HG03565 (cell line): ENCODE measurements around the gene TACR1.
"Not testable (repeated sequence)": the region's sequence is repeated elsewhere in the genome, so short reads cannot be mapped to it uniquely, and the experiment has no call there.

Source experiments
- ATAC-seq: cut with Tn5 transposase; IDR thresholded peaks from one replicate; pipeline ENCODE4 v1.9.1; 2021; ENCODE audit warnings: mild to moderate bottlenecking, moderate library complexity; ENCODE audit not compliant: unreplicated experiment

Gene TACR1, protein sequence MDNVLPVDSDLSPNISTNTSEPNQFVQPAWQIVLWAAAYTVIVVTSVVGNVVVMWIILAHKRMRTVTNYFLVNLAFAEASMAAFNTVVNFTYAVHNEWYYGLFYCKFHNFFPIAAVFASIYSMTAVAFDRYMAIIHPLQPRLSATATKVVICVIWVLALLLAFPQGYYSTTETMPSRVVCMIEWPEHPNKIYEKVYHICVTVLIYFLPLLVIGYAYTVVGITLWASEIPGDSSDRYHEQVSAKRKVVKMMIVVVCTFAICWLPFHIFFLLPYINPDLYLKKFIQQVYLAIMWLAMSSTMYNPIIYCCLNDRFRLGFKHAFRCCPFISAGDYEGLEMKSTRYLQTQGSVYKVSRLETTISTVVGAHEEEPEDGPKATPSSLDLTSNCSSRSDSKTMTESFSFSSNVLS

DNA sequence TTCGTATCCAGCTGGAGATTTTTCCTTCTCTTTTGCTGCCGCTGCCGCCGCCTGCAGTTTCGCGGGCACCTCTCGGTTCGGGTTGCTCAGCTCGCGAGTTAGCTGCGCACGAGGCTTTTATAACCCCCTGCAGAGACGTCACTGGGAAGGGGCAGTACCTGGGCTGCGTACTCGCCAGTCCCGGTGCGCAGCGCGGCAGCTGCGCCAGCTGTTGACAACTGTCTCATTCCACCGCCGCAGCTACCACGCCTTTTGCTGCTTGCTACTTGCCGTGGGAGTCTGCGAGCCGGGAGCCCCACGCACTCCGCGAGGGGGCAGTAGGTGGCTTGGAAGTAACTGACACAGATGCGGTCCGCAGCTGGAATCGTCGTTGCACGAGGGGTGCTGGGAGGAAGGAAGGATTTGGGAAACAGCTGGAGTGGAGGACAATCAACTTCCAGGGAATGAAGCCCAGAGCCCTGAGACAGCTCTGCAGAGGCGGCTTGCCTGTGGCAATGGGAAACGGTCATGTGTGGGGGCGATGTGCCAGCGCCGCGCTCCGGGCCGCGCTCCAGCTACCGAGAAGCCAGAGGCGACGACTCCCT is at the start of gene TACR1:
Gene TACR1 (minus strand): TSS at position 93 of the 584 bp plus-strand sequence. CDS start 586 bp downstream, outside the sequence.
- ATAC-seq: peak; percentile 63

DNA sequence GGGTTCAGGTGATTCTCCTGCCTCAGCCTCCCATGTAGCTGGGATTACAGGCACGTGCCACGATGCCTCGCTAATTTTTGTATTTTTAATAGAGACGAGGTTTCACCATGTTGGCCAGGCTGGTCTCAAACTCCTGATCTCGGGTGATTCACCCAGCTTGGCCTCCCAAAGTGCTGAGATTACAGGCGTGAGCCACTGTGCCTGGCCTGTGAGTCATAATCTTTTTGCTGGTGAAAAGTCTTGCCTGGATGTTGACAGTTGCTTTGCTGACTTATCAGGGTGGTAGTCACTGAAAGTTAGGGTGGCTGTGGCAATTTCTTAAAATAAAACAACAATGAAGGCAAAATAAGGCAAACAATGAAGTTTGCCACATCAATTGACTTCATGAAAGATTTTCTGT is 49.3 kb upstream of the TACR1 start:
- not testable (repeated sequence) for ATAC-seq

DNA sequence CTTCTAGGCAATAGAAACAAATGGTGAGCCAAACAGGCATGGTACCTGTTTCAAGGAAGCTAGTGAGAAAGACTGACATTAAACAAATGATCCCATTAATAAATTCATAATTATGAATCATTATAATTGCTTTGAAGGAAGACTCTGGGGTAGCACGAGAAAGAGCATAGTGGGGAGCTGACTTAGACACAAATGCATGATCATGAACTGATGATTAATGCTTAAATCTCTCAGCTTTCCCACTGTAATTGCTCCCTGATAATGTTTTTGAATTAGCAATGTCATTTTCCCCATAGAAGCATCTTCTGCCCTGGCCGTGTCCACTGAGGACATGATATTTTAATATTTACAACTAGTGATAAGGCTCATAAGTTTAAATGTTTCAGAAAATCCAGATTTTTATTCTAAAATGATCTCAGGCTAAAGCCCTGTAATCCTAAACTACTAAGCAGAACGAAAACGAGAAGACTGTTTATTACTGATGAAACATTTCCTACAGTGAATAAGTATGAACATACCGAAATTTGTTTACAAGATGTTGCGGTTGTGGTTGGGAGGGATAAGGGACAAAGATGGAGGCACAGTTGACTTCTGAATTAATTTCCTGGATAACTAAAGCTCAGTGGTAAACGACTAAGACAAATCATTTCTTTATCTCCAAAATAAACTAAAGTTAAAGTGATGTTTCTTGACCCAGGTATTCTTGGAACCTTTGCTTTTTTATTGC is 47.3 kb upstream of the TACR1 start:
- ATAC-seq: no peak

DNA sequence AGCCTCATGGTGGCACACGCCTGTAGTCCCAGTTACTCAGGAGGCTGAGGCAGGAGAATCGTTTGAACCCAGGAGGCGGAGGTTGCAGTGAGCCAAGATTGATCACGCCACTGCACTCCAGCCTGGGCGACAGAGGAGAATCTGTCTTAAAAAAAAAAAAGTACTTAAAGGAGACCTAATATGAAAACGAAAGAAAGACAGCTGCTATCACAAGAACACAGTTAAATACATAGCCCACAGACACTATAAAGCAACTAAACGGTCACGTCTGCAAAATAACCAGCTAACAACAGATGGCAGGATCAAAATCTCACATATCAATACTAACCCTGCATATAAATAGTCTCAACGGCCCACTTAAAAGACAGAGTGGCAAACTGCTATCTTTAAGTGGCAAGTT is 43.9 kb upstream of the TACR1 start:
- no peak for ATAC-seq

DNA sequence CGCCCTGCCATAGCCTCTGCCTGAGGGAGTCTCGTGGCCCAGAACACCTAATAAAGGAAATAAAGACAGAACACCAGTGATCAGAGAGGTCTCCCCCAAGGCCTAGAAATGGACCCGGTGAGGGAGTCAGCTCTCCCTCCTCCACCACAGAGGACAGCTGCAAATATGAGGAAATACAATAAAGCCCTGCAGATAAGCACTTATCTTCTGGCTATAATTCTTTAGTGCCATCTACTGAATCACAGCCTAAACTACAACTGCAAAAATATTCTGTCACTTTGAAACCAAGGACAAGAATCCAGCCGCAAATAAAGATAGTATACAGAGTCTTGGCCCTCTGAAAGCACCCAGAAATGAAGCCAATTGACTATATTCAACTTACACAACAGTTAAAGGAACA is 42.4 kb upstream of the TACR1 start:
- no peak for ATAC-seq

DNA sequence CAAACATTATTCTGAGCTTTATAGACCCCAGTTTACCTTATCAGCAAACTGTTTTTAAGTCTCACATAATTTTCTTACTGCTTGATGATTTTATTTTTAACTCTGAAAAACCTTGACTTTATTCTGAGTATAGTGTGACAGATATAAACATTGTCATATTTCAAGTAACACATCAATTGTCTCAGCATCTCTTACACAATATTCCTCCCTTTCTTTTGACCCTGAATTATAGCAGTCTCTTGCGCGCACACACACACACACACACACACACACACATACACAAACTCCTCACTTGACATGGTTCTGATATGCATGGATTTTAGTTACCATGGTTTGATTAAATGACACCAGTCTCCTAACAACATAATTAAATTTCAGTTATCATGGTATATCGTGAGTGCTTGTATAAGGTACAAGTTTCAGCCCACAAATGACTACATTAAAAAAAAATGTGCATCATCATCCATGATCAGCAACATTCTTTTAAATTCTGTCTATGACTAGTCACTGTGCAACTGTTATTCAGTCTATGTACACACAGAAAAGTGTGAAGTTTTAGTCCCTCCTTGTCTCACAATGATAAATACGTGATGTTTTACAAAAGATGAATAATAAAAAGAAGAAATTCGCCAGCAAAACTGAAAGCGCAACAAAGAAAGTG is 39.5 kb upstream of the TACR1 start:
- ATAC-seq: no peak

DNA sequence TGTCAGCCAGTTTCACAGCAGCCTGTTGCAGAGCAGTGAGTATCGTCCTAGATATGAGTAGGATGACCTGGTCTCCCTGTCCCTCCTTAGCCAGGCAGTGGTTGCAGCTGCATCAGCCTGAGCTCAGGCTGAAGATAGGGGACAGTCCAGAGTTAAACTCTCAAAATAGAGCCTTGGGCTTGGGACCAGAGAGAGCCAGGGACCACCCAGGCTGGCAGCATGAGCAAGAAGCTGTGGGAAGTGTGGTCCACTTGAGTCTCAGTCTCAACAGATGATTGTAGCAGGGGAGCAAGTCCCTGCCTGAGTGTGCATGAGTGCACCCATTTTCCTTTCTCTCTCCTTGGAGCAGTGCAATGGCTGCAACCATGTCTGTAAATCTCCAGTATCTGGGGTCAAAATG is 38.0 kb upstream of the TACR1 start:
- no peak for ATAC-seq

DNA sequence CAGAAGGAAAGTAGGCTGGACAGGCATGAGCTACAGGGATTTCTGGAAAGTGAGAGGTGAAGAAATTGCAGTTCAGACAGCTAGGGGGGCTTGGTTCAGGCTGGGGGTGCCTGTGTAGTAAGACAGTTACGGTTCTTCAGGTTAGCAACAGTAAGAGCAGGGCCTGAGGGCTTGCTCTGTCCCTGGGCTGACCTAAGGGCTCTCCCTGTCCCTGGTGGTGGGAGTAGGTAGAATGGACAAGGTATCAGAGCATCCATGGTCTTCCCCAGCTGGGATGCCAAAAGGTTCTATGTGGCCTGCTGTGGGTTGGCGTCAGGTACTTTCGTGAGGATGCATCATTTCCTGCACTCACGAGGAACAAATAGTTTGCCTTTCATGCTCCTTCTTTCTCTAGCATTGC is 34.6 kb upstream of the TACR1 start:
- no peak for ATAC-seq

DNA sequence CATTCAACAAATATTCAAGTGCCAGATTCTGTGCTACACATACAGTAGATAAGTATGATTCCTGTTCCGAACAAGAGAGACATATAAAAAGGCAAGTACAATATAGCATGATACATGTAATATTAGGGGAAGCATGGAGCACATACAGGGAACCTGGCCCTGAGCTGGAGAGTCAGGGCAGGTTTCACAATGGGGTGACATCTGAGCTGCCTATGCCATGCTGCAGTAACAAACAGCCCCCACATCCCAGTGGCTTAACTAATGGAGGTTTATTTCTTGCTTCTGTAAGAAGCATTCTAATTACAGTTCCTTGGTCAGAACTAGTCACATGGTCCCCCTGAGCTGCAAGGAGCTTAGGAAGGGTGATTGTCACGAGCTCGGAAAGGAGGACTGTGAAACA is 27.3 kb upstream of the TACR1 start:
- ATAC-seq: no peak

DNA sequence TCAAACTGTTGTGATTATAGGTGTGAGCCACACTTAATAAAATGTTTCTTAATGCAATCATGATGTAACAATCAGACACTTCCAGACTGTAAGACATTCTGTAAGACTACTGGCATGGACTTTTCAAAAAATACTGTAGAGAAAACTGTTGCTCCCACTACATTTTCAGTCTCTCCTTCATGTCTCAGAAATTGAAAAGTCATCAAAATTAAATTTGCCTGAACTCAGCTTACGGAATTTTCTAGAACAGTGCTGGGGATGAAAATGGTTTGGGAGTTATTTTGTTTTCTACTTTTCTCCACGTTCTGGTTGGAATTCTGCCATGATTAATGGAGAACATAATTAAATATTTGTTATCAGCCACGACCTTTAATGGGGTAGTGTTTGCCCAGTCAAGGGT is 26.8 kb upstream of the TACR1 start:
- ATAC-seq: no peak

DNA sequence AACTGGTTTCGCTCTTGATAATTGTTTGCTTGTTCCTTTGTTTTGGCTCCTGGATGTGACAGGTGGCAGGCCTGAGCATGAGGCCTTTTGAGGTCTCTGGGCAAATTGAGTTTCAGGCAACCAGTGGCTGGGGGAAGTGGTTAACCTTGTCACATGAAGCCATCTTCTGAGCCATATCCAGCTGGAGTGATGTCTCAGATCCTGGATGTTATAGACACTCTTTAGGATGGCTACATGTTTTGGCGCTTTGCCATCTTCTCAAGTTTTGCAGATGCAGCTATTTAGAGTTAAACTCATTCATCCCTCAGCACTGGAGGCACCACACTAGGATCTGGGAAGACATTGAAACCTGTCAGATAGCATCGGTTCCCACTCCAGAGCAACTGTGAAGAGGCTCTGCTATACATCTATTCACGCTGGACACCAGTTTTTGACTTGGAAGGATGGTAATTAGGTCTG is 25.3 kb upstream of the TACR1 start:
- ATAC-seq: no peak

DNA sequence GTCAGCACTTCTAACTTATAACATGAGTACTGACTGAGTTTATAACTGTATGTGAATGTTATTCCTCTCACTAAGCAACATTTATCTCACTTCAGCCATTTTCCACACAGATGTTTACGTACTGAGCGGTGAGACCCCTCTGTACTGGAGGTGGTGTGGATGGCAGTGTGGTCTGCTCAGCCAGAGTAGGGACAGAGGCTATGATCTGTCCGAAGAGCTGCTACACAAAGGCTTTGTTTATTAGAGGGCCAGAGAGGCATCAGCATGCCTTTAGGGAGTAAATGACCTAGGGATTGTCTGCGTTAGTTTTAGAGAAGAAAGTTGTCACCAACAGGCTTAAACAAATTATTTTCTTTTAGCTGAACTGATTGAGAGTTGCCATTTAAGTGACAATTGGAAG is 23.2 kb upstream of the TACR1 start:
- ATAC-seq: no peak

DNA sequence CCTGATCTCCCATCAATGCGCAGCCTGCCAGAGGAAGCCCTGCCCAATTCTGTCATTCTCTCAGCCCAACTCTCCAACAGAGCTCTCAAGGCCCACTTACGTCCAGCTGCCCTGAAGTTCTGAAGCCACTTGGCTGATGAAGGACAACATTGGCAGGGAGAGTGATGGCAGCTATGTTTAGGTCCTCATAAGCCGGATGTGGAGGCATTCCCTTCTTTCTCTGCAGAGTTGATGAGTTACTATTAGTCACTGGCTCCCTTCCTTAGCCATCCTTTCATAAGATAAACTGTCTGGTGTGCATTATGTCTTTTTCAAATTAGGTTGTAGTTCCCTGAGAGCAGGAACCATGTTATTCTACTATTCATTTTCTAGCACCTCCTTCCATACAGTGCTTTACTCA is 22.5 kb upstream of the TACR1 start:
- ATAC-seq: no peak

DNA sequence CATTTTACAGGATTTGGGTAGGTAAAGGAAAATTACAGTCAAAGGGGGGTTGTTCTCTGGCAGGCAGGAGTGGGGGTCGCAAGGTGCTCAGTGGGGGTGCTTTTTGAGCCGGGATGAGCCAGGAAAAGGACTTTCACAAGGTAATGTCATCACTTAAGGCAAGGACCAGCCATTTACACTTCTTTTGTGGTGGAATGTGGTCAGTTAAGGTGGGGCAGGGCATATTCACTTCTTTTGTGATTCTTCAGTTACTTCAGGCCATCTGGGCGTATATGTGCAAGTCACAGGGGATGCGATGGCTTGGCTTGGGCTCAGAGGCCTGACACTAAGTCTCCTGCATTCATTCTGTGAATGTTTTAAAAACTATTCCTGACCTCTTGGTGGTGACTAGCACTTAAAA is 19.9 kb upstream of the TACR1 start:
- not testable (repeated sequence) for ATAC-seq

DNA sequence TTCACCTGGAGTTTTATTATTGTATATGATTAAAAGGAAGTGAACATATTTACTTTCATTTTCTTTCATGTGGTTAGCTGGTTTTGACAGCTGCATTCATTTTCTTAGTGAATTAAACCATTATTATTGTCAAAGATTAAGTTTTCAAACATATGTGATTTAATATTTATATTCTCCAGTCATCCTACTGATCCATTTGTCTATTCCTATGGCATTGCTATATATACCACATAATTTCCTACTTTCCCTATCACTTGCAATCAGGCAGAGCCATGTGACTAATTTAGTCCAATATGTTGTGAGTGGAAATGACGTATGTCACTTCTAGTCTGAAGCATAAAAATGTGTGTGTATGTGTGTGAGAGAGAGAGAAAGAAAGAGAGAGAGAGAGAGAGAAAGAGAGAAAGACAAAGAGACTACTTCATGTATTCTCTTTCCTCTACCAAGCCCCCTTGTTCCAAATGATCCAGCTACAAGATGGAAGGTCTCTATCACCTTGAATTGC is 12.0 kb upstream of the TACR1 start:
- no peak for ATAC-seq

DNA sequence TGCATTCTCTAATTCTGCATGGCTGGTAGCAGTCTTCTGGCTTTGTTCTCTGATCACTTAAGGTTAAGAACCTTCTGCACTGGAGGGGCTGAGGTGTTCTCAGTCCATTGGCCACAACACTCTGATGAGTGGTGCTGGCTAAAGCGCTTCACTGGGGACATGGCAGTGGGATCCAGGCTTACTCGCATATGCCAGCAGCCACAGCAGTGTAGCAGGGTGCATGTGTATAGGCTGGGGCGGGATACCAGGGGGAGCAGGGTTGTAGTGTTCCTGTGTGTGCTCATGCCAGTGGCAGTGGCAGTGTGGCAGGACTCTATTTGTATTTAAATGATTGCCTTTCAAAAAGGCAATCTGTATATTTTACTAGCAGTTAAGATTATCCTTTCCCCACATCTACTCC is 11.1 kb upstream of the TACR1 start:
- no peak for ATAC-seq

DNA sequence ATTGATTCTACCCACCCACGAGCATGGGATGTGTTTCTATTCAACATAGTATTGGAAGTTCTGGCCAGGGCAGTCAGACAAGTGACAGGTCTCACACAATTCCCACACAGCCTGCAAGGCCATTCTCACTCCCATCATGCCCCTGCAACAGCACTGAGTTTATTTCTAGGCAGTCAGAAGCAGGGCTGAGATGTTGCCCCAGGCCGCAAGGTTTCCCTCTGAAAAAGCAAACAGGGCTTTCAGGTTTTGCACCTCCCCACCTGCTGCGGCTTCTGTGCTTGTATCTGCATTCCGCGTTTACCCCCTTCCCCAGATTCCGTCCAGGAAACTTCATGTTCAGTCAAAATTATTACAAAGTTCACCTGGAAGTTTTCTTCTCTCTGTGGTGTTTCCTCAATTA is 9.4 kb upstream of the TACR1 start:
- ATAC-seq: no peak

DNA sequence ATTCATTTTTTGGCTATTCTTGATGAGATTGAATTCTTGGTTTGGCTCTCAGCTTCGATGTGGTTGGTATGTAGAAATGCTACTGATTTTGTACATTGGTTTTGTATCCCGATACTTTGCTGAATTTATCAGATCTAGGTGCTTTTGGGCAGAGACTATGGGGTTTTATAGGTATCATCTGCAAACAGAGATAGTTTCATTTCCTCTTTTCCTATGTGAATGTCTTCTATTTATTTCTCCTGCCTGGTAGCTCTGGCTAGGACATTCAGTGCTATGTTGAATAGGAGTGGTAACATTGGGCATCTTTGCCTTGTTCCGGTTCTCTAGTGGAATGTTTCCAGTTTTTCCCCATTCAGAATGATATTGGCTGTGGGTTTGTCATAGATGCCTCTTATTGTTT is 5.5 kb upstream of the TACR1 start:
- no peak for ATAC-seq

DNA sequence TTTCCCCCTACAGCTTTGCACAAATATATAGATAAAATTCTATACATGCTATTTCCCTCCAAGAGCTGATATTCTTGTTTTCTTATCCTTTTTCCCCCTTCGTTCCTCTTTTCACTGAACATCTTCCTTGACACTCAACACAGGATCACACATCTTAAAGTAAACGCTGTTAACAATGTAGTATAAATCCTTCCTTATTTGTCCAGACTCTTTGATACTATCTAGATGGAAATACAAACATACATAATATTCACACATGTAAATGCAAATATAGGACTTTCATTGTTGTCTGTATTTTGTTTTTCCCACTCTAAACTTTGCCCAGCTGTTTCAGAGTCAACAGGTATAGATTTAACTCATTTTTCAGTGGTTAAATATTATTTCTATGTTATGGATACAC is 3.0 kb upstream of the TACR1 start:
- ATAC-seq: no peak

DNA sequence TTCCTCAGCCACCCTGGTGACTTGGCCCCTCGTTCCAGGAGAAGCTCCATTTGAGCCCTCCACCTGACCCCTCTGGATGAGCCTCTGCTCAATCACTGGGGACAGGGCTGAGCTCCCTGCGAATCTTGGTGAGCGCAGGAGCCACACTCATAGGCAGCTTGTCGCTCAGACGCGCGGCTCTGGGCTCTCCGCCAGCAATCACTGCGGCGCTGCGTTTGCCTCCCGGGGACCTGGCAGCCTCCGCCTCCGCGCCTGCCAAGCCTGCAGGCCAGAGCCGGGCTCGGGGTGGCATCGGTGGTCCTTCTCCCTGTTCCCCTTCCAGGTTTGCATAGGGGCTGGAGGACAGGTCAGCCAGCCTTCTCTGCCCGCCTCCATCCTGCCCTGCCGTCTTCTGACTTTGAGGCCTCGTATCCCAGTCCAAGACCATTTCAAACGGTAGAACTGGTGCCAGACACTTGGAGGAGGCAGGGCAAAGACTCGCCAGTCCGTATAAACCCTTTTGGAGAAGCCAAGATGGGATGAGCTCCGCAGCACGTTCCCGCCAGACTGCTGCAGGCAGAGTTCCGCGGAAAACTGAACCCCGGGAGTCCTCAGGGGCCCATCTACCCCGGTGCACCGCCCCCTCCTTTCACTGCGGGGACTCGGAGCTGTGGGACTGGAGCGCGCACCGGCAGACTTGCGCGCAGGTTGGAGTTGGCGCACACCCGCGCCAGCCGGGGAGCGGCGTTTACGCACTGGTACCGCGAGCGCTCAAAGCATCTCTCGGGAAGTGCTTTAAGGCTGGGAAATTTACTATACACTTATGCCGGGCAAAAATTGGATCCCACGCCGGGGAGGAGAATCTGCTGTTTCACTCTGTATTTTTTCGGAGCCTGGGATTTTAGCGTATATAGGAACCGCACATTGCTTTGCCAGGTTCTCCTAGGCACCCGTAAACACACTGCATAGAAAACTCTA is 1.1 kb upstream of the TACR1 start:
- ATAC-seq: peak; percentile 13
